ENCODE data around the gene BLNK. TPM values are rescaled to one million over a fixed set of nuclear protein-coding genes. Genes with fewer than 3 reads are reported as not detected.

The BLNK gene
- total and polyA plus RNA-seq, 2 of the 13 experiments (the other 11 are each of a cell fraction or from before 2014, with no cell fraction given), result not detected

GRCh38 chr10:96280859-96281258, 9.5 kb upstream of the BLNK start:
- no peak overlapping the region for H3K27ac ChIP-seq (ENCODE audit: extremely low read length, insufficient read depth, low read length)
- H3K4me2 ChIP-seq (ENCODE audit: low read depth, low read length), result no peak overlapping the region
- in situ Hi-C loops (cut with HindIII; ENCODE audit: extremely low pct_ligation_motif_present, low pct_unique_long_range_greater_than_20kb) (no loop called here), intact Hi-C loops (cut with micrococcal nuclease; ENCODE audit: unreplicated experiment) (no loop called here)
- H3K4me1 ChIP-seq (ENCODE audit: insufficient read depth, low read length), result no peaks in the 10 kb centered on the region
- H3K9ac ChIP-seq (ENCODE audit: insufficient read depth, low read depth, low read length), result no peak overlapping the region
- no peaks in the 10 kb centered on the region for H3K27me3 ChIP-seq (ENCODE audit: control insufficient read depth in 1 of 2, insufficient read depth in 2 of 2, low read length in 2 of 2)
- no peak overlapping the region for H2AFZ ChIP-seq (ENCODE audit: low read length)
- no peaks in the 10 kb centered on the region for H4K20me1 ChIP-seq (ENCODE audit: insufficient read depth, low read length)
- ChIA-PET POLR2A (no interaction called here), CTCF (ENCODE audit: low intra/inter-chr PET ratio, low total read pairs) (no interaction called here)
- BruUV-seq (replicated peaks), result no TSS peak
- FAIRE-seq (no peak), DNase-seq (ENCODE audit: low spot score) (no peak), ATAC-seq (no peak)
- no peaks in the 10 kb centered on the region for H3K79me2 ChIP-seq (ENCODE audit: insufficient read depth, low read length)
- no peak for TF ChIP-seq ZNF317 (CRISPR knock-in tag; IDR thresholded peaks at IDR 0.05)
- no peak for TF ChIP-seq ZNF34 (CRISPR knock-in tag; IDR thresholded peaks at IDR 0.05; ENCODE audit: borderline replicate concordance)
- no peak for TF ChIP-seq ZNF232 (CRISPR knock-in tag; IDR thresholded peaks at IDR 0.05; ENCODE audit: borderline replicate concordance)
- no peak for TF ChIP-seq MAFK (conservative IDR thresholded peaks at IDR 0.05 in 1 of 2, IDR thresholded peaks at IDR 0.05 in 1 of 2; ENCODE audit: low read length in 2 of 2)
- no peak for TF ChIP-seq ZNF547 (CRISPR knock-in tag; IDR thresholded peaks at IDR 0.05)
- no peak for TF ChIP-seq BRF2 (CRISPR knock-in tag; IDR thresholded peaks at IDR 0.05)
- no peak for TF ChIP-seq ZNF770 (CRISPR knock-in tag; IDR thresholded peaks at IDR 0.05)
- no peak for TF ChIP-seq FOSL1 (CRISPR knock-in tag; IDR thresholded peaks at IDR 0.05; ENCODE audit: borderline replicate concordance)
- no peak for TF ChIP-seq ZNF251 (CRISPR knock-in tag; IDR thresholded peaks at IDR 0.05)
- TF ChIP-seq FOXJ3 (CRISPR knock-in tag; IDR thresholded peaks at IDR 0.05; ENCODE audit: borderline replicate concordance), result no peak
- 0% methylated on average over 2 of the region's 2 CpGs for WGBS (ENCODE audit: low lambda C conversion rate)
- no peaks in the 10 kb centered on the region for H3K9me3 ChIP-seq (ENCODE audit: low read length)
- no peak overlapping the region for H3K4me3 ChIP-seq (replicated peaks in 1 of 3; ENCODE audit: insufficient read depth in 1 of 3, low read depth in 2 of 3, low read length in 3 of 3)
- no peaks in the 10 kb centered on the region for H3K36me3 ChIP-seq (replicated peaks in 1 of 2; ENCODE audit: control insufficient read depth in 1 of 2, insufficient read depth in 2 of 2, low read length in 2 of 2)
